ENCODE data around the gene CRABP1. TPM values are rescaled to one million over a fixed set of nuclear protein-coding genes. Genes with fewer than 3 reads are reported as not detected.

CRABP1 gene
- total RNA-seq, 1 donor from 2014 or later: not detected

GRCh38 chr15:78313383-78313782 lies 26.8 kb upstream of the CRABP1 start:
- ATAC-seq (no peak), DNase-seq (no peak)
- TF ChIP-seq CTCF (IDR thresholded peaks at IDR 0.05): no peak
- no peak overlapping the region for H3K27ac ChIP-seq
- H3K4me3 ChIP-seq: no peak overlapping the region
- H3K36me3 ChIP-seq: no peaks in the 10 kb centered on the region
- H3K4me1 ChIP-seq: peaks cover 3% of the 10 kb centered on the region
- intact Hi-C loops (cut with DNase I): no loop called here
- no peaks in the 10 kb centered on the region for H3K9me3 ChIP-seq
- H3K27me3 ChIP-seq: no peaks in the 10 kb centered on the region

GRCh38 chr15:78314181-78314581 lies 26.0 kb upstream of the CRABP1 start:
- Histone ChIP-seq H3K27me3 (no peaks in the 10 kb centered on the region), H3K4me3 (no peak overlapping the region), H3K27ac (no peak overlapping the region), H3K4me1 (no peaks in the 10 kb centered on the region), H3K36me3 (no peaks in the 10 kb centered on the region), H3K9me3 (no peaks in the 10 kb centered on the region)
- intact Hi-C loops (cut with DNase I): no loop called here
- peak; percentile 31 for DNase-seq
- no peak for ATAC-seq
- TF ChIP-seq CTCF (IDR thresholded peaks at IDR 0.05): no peak

- no peaks in the 10 kb centered on the region for H3K4me1 ChIP-seq
- H3K9me3 ChIP-seq: no peaks in the 10 kb centered on the region
- no peak for TF ChIP-seq CTCF (IDR thresholded peaks at IDR 0.05)
- intact Hi-C loops (cut with DNase I): no loop called here
- ATAC-seq (no peak), DNase-seq (no peak)
- H3K27ac ChIP-seq: no peak overlapping the region
- H3K36me3 ChIP-seq: no peaks in the 10 kb centered on the region
- no peak overlapping the region for H3K4me3 ChIP-seq
- no peaks in the 10 kb centered on the region for H3K27me3 ChIP-seq
These were observed 24.4 kb upstream of the CRABP1 start for GRCh38 chr15:78315686-78316282.

- no peak for DNase-seq
- no peak for TF ChIP-seq CTCF (IDR thresholded peaks at IDR 0.05)
- no peak overlapping the region for H3K27ac ChIP-seq
- no peaks in the 10 kb centered on the region for H3K27me3 ChIP-seq
- ATAC-seq: no peak
- H3K4me1 ChIP-seq: no peaks in the 10 kb centered on the region
- intact Hi-C loops (cut with DNase I): no loop called here
- no peak overlapping the region for H3K4me3 ChIP-seq
- no peaks in the 10 kb centered on the region for H3K36me3 ChIP-seq
- H3K9me3 ChIP-seq: no peaks in the 10 kb centered on the region
These were observed 23.7 kb upstream of the CRABP1 start for GRCh38 chr15:78316283-78317083.

GRCh38 chr15:78317145-78317836 lies 22.9 kb upstream of the CRABP1 start:
- no peak overlapping the region for H3K4me3 ChIP-seq
- H3K27ac ChIP-seq: no peak overlapping the region
- intact Hi-C loops (cut with DNase I): no loop called here
- no peaks in the 10 kb centered on the region for H3K27me3 ChIP-seq
- H3K36me3 ChIP-seq: no peaks in the 10 kb centered on the region
- ATAC-seq: no peak
- H3K9me3 ChIP-seq: no peaks in the 10 kb centered on the region
- DNase-seq: no peak
- H3K4me1 ChIP-seq: no peaks in the 10 kb centered on the region
- TF ChIP-seq CTCF (IDR thresholded peaks at IDR 0.05): no peak
